K562 (cell line): ENCODE data around the gene INSL3. TPM values are rescaled to one million over a fixed set of nuclear protein-coding genes. Genes with fewer than 3 reads are reported as not detected.
A peak's percentile ranks its signal among the peaks of the same experiment; 100 is the strongest.

Experiments
- CBX3 ChIP-seq, 2 experiments: IDR thresholded peaks; 1 replicate in 1 of 2; 2 replicates in 1 of 2; pipeline ENCODE4 v1.6.1; 2012; ENCODE audit warnings: inconsistent platforms in 2 of 2, low read length in 2 of 2, borderline replicate concordance in 1 of 2, control low read depth in 1 of 2
- CCNT2 ChIP-seq: IDR thresholded peaks from 2 replicates; pipeline ENCODE4 v1.6.1; 2011; ENCODE audit warnings: borderline replicate concordance, low read depth, mild to moderate bottlenecking, moderate library complexity, mixed read lengths, low read length; ENCODE audit not compliant: insufficient read length; ENCODE audit errors: extremely low read depth
- CXXC5 ChIP-seq: fragments of 250-450 bp; sonication (Bioruptor Pico); IDR thresholded peaks from 2 replicates; pipeline ENCODE4 v1.8.0; 2022; ENCODE audit warnings: inconsistent platforms, mild to moderate bottlenecking, moderate library complexity
- E2F6 ChIP-seq, 2 experiments: IDR thresholded peaks; 2 replicates each; pipeline ENCODE4 v1.6.1; 2011; ENCODE audit warnings: borderline replicate concordance in 1 of 2, control low read depth in 1 of 2, low read depth in 1 of 2, low read length in 1 of 2, mild to moderate bottlenecking in 1 of 2, mixed read lengths in 1 of 2, moderate library complexity in 1 of 2; ENCODE audit not compliant: insufficient read depth in 1 of 2, insufficient read length in 1 of 2, poor library complexity in 1 of 2, severe bottlenecking in 1 of 2; ENCODE audit errors: extremely low read depth in 1 of 2
- E4F1 ChIP-seq: fragments of 250-450 bp; sonication (Bioruptor Pico); IDR thresholded peaks from 2 replicates; pipeline ENCODE4 v1.5.0; 2021; ENCODE audit warnings: mild to moderate bottlenecking, borderline replicate concordance
- ELF4 ChIP-seq: fragments of 450-650 bp; formaldehyde crosslinking; IDR thresholded peaks from 2 replicates; pipeline ENCODE4 v1.4.0; 2022; ENCODE audit warnings: missing genetic modification characterization
- IRF2 ChIP-seq: sonication (generic); formaldehyde crosslinking; IDR thresholded peaks from 2 replicates; pipeline ENCODE4 v1.8.1; 2022; ENCODE audit warnings: mild to moderate bottlenecking, missing genetic modification reagents
- KDM2B ChIP-seq: fragments of 250-450 bp; sonication (Bioruptor Pico); IDR thresholded peaks from 2 replicates; pipeline ENCODE4 v1.8.0; 2021; ENCODE audit warnings: mild to moderate bottlenecking, moderate library complexity
- MEF2A ChIP-seq: IDR thresholded peaks from 2 replicates; pipeline ENCODE4 v1.6.1; 2011; ENCODE audit warnings: low read depth, mild to moderate bottlenecking, low read length, moderate library complexity; ENCODE audit not compliant: control insufficient read depth
- MTA3 ChIP-seq: fragments of 450-650 bp; formaldehyde crosslinking; IDR thresholded peaks from 2 replicates; pipeline ENCODE4 v1.6.1; 2017; ENCODE audit warnings: mild to moderate bottlenecking, borderline replicate concordance
- NELFE ChIP-seq: IDR thresholded peaks from 2 replicates; pipeline ENCODE4 v1.6.1; 2011; ENCODE audit warnings: mild to moderate bottlenecking; ENCODE audit not compliant: insufficient read depth, insufficient read length
- NFIC ChIP-seq: fragments of 450-650 bp; IDR thresholded peaks from 2 replicates; pipeline ENCODE4 v1.6.1; 2017; ENCODE audit warnings: mild to moderate bottlenecking, inconsistent platforms
- PHF20 ChIP-seq: fragments of 450-650 bp; IDR thresholded peaks from 2 replicates; pipeline ENCODE4 v1.6.1; 2018; ENCODE audit not compliant: partially characterized antibody
- POLR2G ChIP-seq: fragments of 200-400 bp; formaldehyde crosslinking; IDR thresholded peaks from 2 replicates; pipeline ENCODE4 v1.6.1; 2017; ENCODE audit warnings: low read depth, mild to moderate bottlenecking, antibody characterized with exemption, low read length, moderate library complexity
- TSC22D4 ChIP-seq: fragments of 450-650 bp; IDR thresholded peaks from 2 replicates; pipeline ENCODE4 v1.6.1; 2016; ENCODE audit warnings: missing genetic modification characterization, missing biosample characterization, control low read depth
- ZBTB1 ChIP-seq: sonication (generic); formaldehyde crosslinking; IDR thresholded peaks from 2 replicates; pipeline ENCODE4 v1.8.1; 2023; ENCODE audit warnings: missing genetic modification reagents, low read depth, mild to moderate bottlenecking, borderline replicate concordance
- ZNF232 ChIP-seq: sonication (generic); formaldehyde crosslinking; IDR thresholded peaks from 2 replicates; pipeline ENCODE4 v1.8.0; 2022; ENCODE audit warnings: mild to moderate bottlenecking, missing genetic modification reagents
- ZNF561 ChIP-seq: fragments of 450-650 bp; formaldehyde crosslinking; conservative IDR thresholded peaks from 2 replicates; pipeline ENCODE4 v1.4.0; 2020; ENCODE audit warnings: mild to moderate bottlenecking, moderate library complexity
- polyA plus RNA-seq, 8 experiments: library from polyadenylated mRNA; depleted of rRNA in 4 of 8; stranded (reverse) in 5 of 8; unstranded in 3 of 8; fragments of >200 nt; fragmentation: Nextera tagmentation in 2 of 8; fragmentation: Illumina TruSeq in 1 of 8; extraction: Ambion mirVana in 2 of 8; extraction: Trizol in 1 of 8; gene quantifications; 2 replicates each; pipeline versions ENCODE4 v1.2.1 to v1.2.3, GENCODE V29; 2011 to 2014; ENCODE audit warnings: inconsistent platforms in 1 of 8, missing spikeins in 1 of 8
- total RNA-seq, 7 experiments: library from RNA; depleted of rRNA in 6 of 7; stranded (reverse); fragments of >200 nt in 6 of 7; fragmentation: Illumina TruSeq in 2 of 7; extraction: Trizol in 2 of 7; gene quantifications; 2 replicates each; pipeline versions ENCODE4 v1.2.1 to v1.2.3, GENCODE V29; 2011 to 2021; ENCODE audit warnings: low replicate concordance in 1 of 7
- TF ChIP-seq, protein P1 (sequence below): sonication (generic); formaldehyde crosslinking; IDR thresholded peaks from 2 replicates; pipeline ENCODE4 v1.9.0; 2022; ENCODE audit warnings: mild to moderate bottlenecking, missing genetic modification reagents

The INSL3 gene
- total and polyA plus RNA-seq, 9 of the 15 experiments (the other 6 are each of a cell fraction or from before 2014, with no cell fraction given): not detected

- TF ChIP-seq E2F6 (IDR thresholded peaks at IDR 0.05; ENCODE audit: borderline replicate concordance in 1 of 2, extremely low read depth in 1 of 2, insufficient read depth in 1 of 2, insufficient read length in 1 of 2, low read depth in 1 of 2, low read length in 1 of 2, poor library complexity in 1 of 2, severe bottlenecking in 1 of 2) (peak; percentile 94 to 97), NELFE (no peak), CBX3 (IDR thresholded peaks at IDR 0.05; ENCODE audit: borderline replicate concordance in 1 of 2, low read length in 2 of 2) (peak in 1 of 2 experiments; percentile 70; a peak in 1 of 3 replicates), E4F1 (CRISPR knock-in tag) (no peak), ZNF561 (CRISPR knock-in tag) (no peak), CXXC5 (CRISPR knock-in tag) (peak; percentile 79), ZNF232 (peak; percentile 83), MEF2A (no peak), PHF20 (peak; percentile 55), IRF2 (CRISPR knock-in tag) (0 out of 2 replicates have a peak, but pooled peaks have one; percentile 39), ZBTB1 (CRISPR knock-in tag) (peak; percentile 49; the same call in 1 of the 2 replicates), NFIC (peak; percentile 84), MTA3 (peak; percentile 67; the same call in 1 of the 2 replicates), KDM2B (CRISPR knock-in tag) (peak; percentile 65), ELF4 (no peak), TSC22D4 (tag) (no peak), POLR2G (peak; percentile 89), CCNT2 (peak; percentile 17)
- TF ChIP-seq, protein P1, sequence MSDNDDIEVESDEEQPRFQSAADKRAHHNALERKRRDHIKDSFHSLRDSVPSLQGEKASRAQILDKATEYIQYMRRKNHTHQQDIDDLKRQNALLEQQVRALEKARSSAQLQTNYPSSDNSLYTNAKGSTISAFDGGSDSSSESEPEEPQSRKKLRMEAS: peak; percentile 100
These were observed 20.7 kb upstream of the INSL3 start (continued) for GRCh38 chr19:17841810-17842662.
